Measurements from ENCODE around the gene PNO1. TPM values are rescaled to one million over a fixed set of nuclear protein-coding genes. Genes with fewer than 3 reads are reported as not detected.

PNO1 gene
- 9.9 and 11.6 TPM in 2 replicates for total RNA-seq

DNA sequence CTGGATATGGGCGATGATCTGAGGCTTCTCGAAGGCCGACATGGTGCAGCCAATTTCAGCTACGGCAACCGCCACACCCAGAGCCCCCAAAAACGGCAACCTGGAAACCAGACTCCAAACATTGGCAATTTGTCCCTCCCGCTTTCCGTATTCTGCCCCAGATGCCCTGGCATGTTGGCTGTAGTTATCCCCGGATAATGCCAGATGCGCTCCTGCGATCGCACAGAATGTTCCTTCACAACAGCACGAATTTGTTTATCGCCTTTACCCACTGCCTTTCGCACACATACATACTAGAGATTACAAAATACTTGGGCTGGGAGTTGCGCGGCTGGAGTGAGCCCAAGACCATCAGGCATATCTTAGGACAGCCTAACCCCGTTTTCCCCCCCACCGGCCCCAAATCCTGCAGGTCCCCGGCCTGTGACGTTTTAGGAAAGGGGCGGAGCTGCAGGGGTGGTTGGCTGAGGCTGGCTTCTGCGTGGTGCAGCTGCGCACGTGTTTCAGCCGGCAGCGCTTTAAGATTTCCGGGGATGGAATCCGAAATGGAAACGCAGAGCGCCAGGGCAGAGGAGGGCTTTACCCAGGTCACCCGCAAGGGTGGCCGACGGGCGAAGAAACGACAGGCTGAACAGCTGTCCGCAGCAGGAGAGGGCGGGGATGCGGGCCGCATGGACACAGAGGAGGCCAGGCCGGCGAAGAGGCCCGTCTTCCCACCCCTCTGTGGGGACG, at the start of gene PNO1:
Gene PNO1, plus strand, starts transcription at position 487 of the 732 bp plus-strand sequence. Its CDS starts 47 bp downstream, at position 534.

Other genes starting within 250 kb of the PNO1 start
- gene C1D, start 94.9 kb upstream of the PNO1 start, total RNA-seq = 21.0 and 37.8 TPM in 2 replicates
- 39.2 and 40.0 TPM in 2 replicates for gene PPP3R1, start 94.6 kb downstream of the PNO1 start, total RNA-seq
- gene CNRIP1, start 162.1 kb downstream of the PNO1 start, total RNA-seq = 70.9 and 77.6 TPM in 2 replicates
- 0.13 and 0.32 TPM in 2 replicates for gene PLEK, start 207.4 kb downstream of the PNO1 start, total RNA-seq

Data from articular chondrocyte of knee joint (primary cell).